Astrocyte of the spinal cord (primary cell): Measurements from ENCODE around the gene RERE.

Experiments used
- DNase-seq: peaks from one replicate; pipeline ENCODE4 v3.0.0; 2011; ENCODE audit warnings: low read depth, low spot score
- H3K4me3 ChIP-seq: 2 replicates; pipeline ENCODE4 v1.5.1; 2011; ENCODE audit warnings: low read depth, mild to moderate bottlenecking, low read length, moderate library complexity
- CTCF ChIP-seq: IDR thresholded peaks from 2 replicates; pipeline ENCODE4 v1.5.1; 2012; ENCODE audit warnings: low read depth, mild to moderate bottlenecking, low read length, inconsistent platforms
- in situ Hi-C: cut with HindIII; loops from 2 replicates; pipeline ENCODE4 v1.10.0; 2017; ENCODE audit warnings: low sequenced_read_pairs

The RERE gene

GRCh38 chr1:8422510-8423268 is 394.8 kb downstream of the RERE start:
- in situ Hi-C loops = no loop called here
- peak; percentile 42 for DNase-seq
- peak overlapping the region; percentile 78 for H3K4me3 ChIP-seq
- TF ChIP-seq CTCF = no peak

GRCh38 chr1:8421721-8422120 is 395.7 kb downstream of the RERE start:
- peak overlapping the region; percentile 78 for H3K4me3 ChIP-seq
- peak; percentile 13 for DNase-seq
- in situ Hi-C loops = no loop called here
- TF ChIP-seq CTCF = no peak

- TF ChIP-seq CTCF = no peak
- DNase-seq = no peak
- in situ Hi-C loops = no loop called here
- peak overlapping the region; percentile 78 for H3K4me3 ChIP-seq
Observed at GRCh38 chr1:8420318-8420717, 397.1 kb downstream of the RERE start.

GRCh38 chr1:8419861-8420260 is 397.6 kb downstream of the RERE start:
- no peak overlapping the region for H3K4me3 ChIP-seq
- in situ Hi-C loops = no loop called here
- TF ChIP-seq CTCF = no peak
- no peak for DNase-seq

GRCh38 chr1:8419172-8419571 is 398.3 kb downstream of the RERE start:
- DNase-seq = peak; percentile 65
- no peak overlapping the region for H3K4me3 ChIP-seq
- in situ Hi-C loops = no loop called here
- no peak for TF ChIP-seq CTCF

GRCh38 chr1:8418301-8418700 is 399.1 kb downstream of the RERE start:
- H3K4me3 ChIP-seq = no peak overlapping the region
- no peak for DNase-seq
- in situ Hi-C loops = no loop called here
- TF ChIP-seq CTCF = no peak
